Gastroesophageal sphincter (tissue), 3 donors: ENCODE results near the gene CTTN.

Experiments used
- EP300 ChIP-seq: sonication (generic); formaldehyde crosslinking; IDR thresholded peaks from one replicate; pipeline ENCODE4 v1.6.1; 2017; ENCODE audit warnings: antibody characterized with exemption, mild to moderate bottlenecking
- POLR2A ChIP-seq, 2 donors: fragments of 450-650 bp; IDR thresholded peaks; one replicate each; pipeline ENCODE4 v1.6.1; 2017; ENCODE audit warnings: antibody characterized with exemption in 2 of 2, mild to moderate bottlenecking in 2 of 2, moderate library complexity in 1 of 2
- POLR2AphosphoS5 ChIP-seq: sonication (generic); formaldehyde crosslinking; IDR thresholded peaks from one replicate; pipeline ENCODE4 v1.6.1; 2017; ENCODE audit warnings: antibody characterized with exemption
- TF ChIP-seq, protein P1 (sequence below), 4 experiments: fragments of 200-600 bp in 2 of 4; fragments of 450-650 bp in 2 of 4; sonication (generic) in 1 of 4; IDR thresholded peaks; one replicate each; pipeline ENCODE4 v1.5.1; 2017 to 2019; ENCODE audit warnings: antibody characterized with exemption in 4 of 4, mild to moderate bottlenecking in 2 of 4, moderate library complexity in 2 of 4

DNA sequence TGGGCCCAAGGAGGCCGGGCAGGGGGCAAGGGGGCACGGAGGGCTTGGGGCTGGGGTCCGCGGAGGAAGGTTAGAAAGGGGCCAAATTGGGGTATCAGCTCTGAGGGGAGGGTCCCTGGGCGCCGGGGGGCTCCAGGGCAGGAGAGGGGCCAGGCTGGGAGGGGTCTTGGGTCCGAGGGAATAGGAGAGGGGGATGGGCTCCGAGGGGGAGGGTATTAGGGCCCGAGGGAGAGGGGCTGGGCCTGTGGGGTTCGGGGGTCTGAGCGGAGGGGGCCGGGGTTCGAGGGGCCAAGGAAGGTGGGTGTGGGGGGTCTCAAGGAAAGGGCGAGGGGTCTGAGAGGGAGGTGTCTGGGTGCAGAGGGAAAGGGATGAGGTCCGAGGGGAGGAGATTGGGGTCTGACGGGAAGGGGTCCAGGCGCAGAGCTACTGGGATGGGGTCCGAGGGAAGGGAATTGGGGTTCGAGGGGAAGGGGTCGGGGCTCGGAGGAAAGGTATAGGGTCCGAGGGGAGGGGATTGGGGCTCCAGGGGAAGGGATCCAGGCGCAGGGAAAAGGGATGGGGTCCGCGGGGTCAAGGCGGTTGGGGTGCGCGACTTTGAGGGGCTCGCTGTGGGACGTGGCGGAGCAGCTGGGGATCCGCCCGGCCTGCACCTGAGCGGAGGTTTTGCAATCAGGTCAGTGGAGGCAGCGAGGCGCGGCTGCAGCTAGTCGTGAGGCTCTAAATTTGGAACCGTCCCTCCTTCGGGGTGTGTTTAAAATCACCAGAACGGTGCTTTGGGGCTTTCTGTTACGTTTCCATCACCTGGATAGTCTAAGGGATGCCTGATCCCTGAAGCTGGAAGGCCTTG is 728 bp downstream of the CTTN start:
- TF ChIP-seq, protein P1, sequence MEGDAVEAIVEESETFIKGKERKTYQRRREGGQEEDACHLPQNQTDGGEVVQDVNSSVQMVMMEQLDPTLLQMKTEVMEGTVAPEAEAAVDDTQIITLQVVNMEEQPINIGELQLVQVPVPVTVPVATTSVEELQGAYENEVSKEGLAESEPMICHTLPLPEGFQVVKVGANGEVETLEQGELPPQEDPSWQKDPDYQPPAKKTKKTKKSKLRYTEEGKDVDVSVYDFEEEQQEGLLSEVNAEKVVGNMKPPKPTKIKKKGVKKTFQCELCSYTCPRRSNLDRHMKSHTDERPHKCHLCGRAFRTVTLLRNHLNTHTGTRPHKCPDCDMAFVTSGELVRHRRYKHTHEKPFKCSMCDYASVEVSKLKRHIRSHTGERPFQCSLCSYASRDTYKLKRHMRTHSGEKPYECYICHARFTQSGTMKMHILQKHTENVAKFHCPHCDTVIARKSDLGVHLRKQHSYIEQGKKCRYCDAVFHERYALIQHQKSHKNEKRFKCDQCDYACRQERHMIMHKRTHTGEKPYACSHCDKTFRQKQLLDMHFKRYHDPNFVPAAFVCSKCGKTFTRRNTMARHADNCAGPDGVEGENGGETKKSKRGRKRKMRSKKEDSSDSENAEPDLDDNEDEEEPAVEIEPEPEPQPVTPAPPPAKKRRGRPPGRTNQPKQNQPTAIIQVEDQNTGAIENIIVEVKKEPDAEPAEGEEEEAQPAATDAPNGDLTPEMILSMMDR (IDR thresholded peaks at IDR 0.05) = no peak
- TF ChIP-seq POLR2A (IDR thresholded peaks at IDR 0.05) (no peak), POLR2AphosphoS5 (no peak), EP300 (no peak)
